ENCODE results near the gene PHOX2A.
"Not testable (repeated sequence)": the region's sequence is repeated elsewhere in the genome, so short reads cannot be mapped to it uniquely, and the experiment has no call there.

Gene PHOX2A

DNA sequence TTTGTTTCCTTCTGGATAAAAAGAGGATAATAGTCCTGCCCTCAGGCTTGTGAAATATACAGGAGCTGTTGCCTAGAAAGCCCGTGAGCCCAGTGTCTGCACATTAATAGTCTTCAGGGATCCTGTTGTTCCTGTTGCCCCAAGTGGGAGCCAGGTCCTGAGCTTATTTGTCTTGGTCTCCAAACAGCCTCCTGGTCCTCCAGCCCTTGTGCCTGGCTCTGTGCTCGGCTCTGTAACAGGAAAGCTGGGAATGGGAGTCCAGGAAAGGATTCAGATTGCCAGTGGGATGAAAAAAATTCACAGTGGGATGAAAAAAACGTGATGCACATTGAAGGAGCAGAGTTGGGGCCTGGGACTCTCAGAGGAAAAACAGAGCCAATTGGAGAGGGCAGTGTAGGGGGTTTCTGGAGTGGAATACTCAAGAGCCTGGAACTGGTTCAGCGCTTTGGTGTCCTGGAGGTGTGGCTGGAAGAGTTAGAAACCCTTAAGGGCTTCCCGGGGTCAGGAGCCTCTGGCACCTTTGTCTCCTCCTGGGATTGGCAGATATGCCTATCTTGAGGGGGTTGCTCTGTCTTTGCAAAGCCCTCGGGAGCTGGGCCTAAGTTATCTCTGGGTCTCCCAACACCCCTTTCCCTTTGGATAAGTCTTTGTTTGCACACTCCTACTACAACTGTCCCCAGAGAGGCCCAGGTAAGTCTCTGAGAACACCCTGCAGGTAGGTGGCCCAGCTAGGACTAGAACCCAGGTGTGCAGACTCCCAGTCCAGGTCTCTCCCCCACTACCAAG is 21.7 kb downstream of the PHOX2A start:
- no peak for DNase-seq (ENCODE audit: low read depth in 2 of 2)

DNA sequence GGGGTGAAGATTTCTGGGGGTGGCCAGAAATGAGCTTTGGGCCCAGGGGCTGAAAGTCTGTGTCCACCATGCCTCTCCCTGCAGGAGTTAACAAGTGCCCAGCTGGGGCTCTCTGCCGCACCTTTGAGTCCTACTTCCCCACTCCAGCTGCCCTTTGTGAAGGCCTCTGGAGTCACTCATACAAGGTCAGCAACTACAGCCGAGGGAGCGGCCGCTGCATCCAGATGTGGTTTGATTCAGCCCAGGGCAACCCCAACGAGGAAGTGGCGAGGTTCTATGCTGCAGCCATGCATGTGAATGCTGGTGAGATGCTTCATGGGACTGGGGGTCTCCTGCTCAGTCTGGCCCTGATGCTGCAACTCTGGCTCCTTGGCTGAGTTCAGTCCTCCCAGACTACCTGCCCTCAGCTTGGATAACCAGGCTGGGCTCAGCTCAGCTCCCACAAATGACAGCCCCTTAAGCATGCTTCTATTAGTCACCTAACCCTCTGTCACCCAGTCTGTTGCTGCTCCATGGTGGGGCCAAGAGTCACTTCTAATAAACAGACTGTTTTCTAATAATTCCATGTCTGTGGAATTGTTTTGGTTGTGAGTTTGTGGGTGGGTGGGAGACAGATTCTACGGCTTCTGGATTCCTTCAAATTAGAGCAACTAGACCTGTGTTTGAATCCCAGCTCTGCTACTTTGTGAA is 22.4 kb downstream of the PHOX2A start:
- DNase-seq (ENCODE audit: low read depth in 2 of 2) = no peak

DNA sequence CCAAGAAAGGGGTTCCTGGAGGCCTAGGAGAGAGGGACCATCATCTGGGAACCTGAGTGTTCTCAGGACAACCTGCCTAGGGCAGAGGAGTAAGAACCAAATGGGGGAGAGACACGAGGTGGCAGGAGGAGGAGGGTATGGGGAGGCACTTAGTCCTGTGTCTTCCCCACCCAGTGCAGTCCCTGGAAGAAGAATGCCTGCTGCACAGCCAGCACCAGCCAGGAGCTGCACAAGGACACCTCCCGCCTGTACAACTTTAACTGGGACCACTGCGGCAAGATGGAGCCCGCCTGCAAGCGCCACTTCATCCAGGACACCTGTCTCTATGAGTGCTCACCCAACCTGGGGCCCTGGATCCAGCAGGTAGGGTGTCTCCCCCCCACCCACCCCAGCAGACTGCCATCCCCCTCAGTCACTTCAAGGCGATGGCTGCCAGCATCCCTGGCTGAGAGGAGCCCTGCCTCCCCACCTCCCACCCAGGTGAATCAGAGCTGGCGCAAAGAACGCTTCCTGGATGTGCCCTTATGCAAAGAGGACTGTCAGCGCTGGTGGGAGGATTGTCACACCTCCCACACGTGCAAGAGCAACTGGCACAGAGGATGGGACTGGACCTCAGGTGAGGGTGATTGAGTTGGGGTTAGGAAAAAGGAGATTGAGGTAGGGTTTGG is 23.1 kb downstream of the PHOX2A start:
- no peak for DNase-seq (ENCODE audit: low read depth in 2 of 2)

DNA sequence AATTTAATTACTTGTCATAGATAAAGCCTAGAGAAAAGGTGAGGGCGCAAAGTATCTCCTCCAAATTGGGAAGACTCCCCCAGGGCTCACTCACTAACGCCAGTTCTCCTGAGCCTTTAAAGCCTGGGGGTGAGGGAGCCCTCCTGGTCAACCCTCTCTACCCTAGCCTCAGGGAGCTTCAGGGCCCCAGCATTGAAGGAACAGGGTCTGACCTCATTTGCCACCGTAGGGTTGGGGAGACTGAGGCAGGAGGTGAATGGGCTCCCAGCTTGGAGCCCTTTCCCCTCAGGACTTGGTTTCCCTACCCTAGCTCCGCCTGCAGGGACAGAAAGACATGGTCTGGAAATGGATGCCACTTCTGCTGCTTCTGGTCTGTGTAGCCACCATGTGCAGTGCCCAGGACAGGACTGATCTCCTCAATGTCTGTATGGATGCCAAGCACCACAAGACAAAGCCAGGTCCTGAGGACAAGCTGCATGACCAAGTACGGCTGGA is 25.7 kb downstream of the PHOX2A start:
- no peak for DNase-seq (ENCODE audit: low read depth in 2 of 2)

DNA sequence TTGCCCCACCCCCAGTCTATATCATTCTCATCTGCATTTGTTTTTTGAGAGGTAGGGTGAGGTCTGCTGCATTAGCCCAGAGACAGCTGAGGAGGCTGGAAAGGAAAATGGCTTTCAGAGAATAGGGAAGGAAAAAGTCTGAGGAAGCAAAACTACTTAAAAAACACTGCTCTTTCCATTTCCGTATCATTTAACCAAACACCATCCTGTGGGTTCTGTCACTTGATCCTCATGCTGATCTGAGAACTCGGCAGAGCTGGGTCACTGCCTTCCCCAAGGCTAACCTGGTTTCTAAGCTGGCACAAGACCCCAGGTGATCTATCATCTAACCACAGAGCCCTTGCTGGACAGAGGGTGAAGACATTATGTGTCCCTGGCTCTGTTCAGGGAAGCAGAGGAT is 26.1 kb downstream of the PHOX2A start:
- DNase-seq (ENCODE audit: low read depth in 2 of 2) = no peak

DNA sequence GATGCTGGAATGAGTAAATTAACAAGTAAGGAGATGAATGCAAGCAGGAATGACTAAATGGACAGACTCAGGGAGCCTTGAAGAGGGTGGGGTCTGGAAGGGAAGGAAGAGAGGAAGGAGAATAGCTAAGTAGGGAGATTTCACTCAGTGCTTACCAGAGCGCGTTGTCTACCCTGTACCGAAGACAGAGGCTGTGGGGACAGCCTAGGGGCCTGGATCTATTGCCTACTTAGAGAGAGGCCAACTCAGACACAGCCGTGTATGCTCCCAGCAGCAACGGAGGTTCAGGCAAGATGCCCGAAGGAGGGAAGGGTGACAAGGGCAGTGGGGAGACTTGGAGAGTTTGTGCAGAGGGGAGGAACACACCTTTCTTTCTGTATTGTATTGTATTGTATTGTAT is 27.3 kb downstream of the PHOX2A start, which contains the start of gene FOLR2:
Gene FOLR2 (plus strand): TSS at position 157 of the 400 bp plus-strand sequence. CDS start 1,791 bp downstream, outside the sequence.
- no peak for DNase-seq (ENCODE audit: low read depth in 2 of 2)

DNA sequence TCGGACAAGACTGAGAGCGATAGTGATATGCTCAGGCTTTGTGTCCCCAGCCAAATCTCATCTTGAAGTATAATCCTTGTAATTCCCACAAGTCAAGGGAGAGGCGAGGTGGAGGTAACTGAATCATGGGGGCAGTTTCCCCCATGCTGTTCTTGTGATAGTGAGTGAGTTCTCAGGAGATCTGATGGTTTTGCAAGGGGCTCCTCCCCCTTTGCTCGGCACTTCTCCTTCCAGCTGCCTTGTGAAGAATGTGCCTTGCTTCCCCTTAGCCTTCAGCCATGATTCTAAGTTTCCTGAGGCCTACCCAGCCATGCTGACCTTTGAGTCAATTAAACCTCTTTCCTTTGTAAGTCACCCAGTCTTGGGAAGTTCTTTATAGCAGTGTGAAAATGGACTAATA is 34.9 kb downstream of the PHOX2A start:
- DNase-seq (ENCODE audit: low read depth in 2 of 2) = no peak

DNA sequence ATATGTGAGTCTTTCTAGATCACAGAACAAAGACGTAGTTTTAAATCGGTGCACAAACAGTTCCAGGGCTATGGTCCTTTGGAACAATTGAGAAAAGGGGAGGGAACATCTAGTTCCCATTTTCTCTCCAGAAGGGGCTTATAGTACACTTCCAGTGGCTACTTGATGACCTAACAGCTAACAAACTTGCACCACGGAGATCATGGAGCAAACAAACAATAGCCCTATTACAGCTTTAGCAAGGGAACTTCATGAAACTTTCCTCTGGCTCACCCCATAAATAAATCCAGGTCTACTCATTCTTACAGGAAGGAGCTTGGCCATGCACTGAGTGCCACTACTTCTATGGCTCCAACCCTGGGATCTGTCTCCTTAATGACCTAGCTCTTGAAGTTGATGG is 35.7 kb downstream of the PHOX2A start:
- no peak for DNase-seq (ENCODE audit: low read depth in 2 of 2)

DNA sequence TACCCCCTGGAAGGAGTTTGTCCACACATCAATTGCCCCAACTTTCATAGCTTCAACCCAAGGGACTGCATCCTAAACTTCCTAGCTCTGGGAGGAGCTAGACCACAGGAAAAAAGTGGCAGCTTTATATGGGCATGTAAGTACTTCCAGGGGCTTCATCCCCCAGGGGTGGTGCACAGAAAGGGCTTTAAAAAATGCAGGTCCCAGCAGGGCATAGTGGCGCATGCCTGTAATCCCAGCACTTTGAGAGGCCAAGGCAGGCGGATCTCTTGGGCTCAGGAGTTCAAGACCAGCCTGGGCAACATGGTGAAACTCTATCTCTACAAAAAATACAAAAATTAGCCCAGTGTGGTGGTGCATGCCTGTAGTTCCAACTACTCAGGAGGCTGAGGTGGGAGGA is 37.2 kb downstream of the PHOX2A start:
- DNase-seq (ENCODE audit: low read depth in 2 of 2) = not testable (repeated sequence)

DNA sequence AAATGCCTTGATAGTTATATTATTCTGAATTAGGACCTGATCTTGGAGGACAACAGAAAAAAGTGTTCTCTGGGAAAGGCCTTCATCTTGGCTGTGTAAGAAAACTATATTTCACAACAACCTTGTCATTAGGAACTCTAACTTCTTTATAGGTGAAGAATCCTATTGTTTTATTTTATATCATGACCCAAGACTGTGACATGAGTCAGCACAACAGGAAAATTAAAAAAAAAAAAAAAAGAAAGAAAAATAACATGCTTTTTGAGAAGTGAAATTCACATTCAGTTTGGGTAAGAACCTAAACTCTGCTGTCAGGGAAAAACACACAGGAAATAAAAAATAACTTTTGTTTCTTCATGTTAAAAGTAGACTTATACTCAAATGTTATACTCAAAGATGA is 39.1 kb downstream of the PHOX2A start:
- no peak for DNase-seq (ENCODE audit: low read depth in 2 of 2)

DNA sequence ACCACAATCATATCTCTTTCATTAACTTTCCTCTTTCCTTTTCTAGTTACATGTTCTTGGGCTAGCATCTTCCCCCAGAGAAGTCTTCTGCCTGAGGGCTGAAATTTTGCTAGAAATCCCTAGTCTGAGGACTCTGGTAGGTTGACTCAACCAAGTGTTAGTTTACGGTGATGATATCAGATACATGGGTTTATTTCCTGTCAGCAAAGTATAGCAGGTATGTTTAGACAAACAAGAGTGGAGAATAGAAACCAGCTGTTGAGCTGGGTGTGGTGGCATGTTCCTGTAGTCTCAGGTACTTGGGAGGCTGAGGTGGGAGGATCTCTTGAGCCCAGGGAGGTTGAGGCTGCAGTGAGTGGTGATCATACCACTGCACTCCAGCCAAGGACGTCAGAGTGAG is 40.8 kb downstream of the PHOX2A start:
- no peak for DNase-seq (ENCODE audit: low read depth in 2 of 2)

DNA sequence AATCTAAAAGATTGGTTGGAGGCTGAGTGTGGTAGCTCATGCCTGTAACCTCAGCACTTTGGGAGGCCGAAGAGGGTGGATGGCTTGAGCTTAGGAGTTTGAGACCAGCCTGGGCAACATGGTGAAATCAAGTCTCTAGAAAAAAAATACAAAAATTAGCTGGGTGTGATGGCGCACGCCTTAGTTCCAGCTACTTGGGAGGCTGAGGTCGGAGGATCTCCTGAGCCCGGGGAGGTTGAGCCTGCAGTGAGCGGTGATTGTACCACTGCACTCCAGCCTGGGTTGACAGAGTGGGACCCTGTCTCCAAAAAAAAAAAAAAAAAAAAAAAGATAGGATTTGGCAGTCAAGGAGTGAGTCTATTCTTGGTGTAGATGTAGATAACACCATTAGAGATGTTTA is 41.4 kb downstream of the PHOX2A start:
- DNase-seq (ENCODE audit: low read depth in 2 of 2) = no peak

DNA sequence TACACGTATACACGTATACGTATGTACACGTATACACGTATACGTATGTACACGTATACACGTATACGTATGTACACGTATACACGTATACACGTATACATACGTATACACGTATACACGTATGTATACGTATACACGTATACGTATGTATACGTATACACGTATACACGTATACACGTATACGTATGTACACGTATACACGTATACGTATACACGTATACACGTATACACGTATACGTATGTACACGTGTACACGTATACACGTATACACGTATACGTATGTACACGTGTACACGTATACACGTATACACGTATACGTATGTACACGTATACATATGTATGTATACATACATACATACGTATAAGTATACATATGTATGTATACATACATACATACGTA is 42.5 kb downstream of the PHOX2A start:
- not testable (repeated sequence) for DNase-seq (ENCODE audit: low read depth in 2 of 2)

DNA sequence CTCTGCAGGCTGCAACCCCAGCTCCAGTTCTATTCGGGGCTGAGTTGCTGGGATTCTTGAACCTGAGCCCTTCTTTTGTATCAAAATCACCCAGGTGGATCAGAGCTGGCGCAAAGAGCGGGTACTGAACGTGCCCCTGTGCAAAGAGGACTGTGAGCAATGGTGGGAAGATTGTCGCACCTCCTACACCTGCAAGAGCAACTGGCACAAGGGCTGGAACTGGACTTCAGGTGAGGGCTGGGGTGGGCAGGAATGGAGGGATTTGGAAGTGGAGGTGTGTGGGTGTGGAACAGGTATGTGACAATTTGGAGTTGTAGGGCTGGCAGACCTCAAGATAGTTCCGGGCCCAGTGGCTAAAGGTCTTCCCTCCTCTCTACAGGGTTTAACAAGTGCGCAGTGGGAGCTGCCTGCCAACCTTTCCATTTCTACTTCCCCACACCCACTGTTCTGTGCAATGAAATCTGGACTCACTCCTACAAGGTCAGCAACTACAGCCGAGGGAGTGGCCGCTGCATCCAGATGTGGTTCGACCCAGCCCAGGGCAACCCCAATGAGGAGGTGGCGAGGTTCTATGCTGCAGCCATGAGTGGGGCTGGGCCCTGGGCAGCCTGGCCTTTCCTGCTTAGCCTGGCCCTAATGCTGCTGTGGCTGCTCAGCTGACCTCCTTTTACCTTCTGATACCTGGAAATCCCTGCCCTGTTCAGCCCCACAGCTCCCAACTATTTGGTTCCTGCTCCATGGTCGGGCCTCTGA is 48.3 kb downstream of the PHOX2A start:
- no peak for DNase-seq (ENCODE audit: low read depth in 2 of 2)

DNA sequence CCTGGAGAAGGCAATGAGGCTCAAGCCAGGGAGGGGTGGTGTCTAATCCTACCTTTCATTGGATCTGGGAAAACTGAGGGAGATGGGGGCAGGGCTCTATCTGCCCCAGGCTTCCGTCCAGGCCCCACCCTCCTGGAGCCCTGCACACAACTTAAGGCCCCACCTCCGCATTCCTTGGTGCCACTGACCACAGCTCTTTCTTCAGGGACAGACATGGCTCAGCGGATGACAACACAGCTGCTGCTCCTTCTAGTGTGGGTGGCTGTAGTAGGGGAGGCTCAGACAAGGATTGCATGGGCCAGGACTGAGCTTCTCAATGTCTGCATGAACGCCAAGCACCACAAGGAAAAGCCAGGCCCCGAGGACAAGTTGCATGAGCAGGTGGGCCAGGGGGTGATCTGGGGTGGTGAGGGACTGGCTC is 52.0 kb downstream of the PHOX2A start, which contains the start of gene FOLR1:
Gene FOLR1 (plus strand): TSS at position 180 of the 421 bp plus-strand sequence. CDS start 34 bp downstream, at position 214.
- DNase-seq (ENCODE audit: low read depth in 2 of 2) = no peak

DNA sequence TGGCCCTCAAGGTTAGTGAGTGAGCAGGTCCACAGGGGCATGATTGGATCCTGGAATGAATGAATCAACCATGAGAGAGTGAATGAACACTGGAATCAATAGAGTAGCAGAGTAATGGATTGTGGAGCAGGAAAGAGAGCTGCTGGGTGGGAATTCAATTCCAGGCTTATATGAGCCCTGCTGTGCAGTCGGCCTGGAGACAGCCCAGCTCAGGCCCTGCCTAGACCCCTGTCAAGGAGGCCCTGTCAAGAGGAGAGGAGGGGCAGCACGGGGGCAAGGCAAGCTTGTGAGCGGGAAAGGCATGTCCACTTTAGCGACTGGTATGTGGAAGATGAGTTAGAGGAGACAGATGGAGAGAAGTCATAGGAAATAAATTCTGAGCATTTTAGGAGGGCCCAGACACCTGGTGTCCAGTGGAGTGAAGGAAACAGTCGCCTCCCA is 53.3 kb downstream of the PHOX2A start:
- DNase-seq (ENCODE audit: low read depth in 2 of 2) = no peak

DNA sequence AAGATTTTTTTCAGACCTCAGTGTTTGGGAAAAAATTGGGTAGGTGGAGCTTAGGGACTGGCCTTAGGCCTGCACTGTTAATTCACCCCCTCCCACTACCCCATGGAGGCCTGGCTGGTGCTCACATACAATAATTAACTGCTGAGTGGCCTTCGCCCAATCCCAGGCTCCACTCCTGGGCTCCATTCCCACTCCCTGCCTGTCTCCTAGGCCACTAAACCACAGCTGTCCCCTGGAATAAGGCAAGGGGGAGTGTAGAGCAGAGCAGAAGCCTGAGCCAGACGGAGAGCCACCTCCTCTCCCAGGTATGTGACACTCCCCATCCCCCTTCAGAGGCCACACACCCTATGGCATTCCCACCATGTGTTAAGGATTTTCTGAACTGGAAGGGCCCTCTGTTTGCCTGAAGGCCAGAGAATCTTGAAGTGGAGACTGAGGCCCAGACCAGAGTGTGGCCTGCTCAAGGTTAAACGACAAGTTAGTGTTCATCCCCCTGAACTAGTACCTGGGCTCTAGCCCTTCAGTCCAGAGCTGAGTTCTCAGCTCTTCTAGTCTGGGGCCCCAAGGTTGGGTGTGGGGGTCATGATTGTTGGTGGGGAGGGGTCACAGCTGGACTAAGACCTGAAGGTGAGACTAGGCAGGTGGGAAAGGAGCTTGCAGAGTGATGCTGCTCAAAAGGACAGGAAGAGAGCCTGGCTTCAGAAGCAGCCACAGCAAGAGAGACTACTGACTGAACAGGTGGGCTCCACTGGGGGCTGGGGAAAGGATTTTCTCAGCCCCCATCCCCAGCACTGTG is 54.3 kb downstream of the PHOX2A start:
- no peak for DNase-seq (ENCODE audit: low read depth in 2 of 2)
